ENCODE measurements around the gene MYO1E.
"Not testable (repeated sequence)": the region's sequence is repeated elsewhere in the genome, so short reads cannot be mapped to it uniquely, and the experiment has no call there.

MYO1E gene

GRCh38 chr15:59292442-59293151, 80.1 kb downstream of the MYO1E start:
- no peak for DNase-seq (ENCODE audit: low read depth in 3 of 3)

DNA sequence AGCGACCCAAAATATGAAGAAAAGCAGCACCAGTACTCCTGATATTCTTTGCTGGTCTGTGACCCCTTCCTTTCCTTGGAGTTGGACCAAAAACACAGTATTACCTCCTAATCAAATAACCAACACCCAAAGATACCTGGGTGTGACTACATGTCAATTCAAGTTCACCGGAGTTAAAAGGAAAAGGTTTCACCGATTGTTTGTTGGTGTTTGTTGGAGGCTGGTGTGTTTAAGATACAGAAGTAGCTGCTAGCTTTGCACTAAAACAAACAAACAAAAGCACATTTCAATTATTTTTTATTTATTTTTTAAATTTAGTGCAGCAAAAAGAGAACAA, 81.5 kb downstream of the MYO1E start:
- DNase-seq (ENCODE audit: low read depth in 3 of 3): no peak

- no peak for DNase-seq (ENCODE audit: low read depth in 3 of 3)
Measured at GRCh38 chr15:59290295-59291212, 82.1 kb downstream of the MYO1E start.

GRCh38 chr15:59289574-59289973, 83.1 kb downstream of the MYO1E start:
- DNase-seq (ENCODE audit: low read depth in 3 of 3): no peak

GRCh38 chr15:59283717-59284391, 88.8 kb downstream of the MYO1E start:
- no peak for DNase-seq (ENCODE audit: low read depth in 3 of 3)

DNA sequence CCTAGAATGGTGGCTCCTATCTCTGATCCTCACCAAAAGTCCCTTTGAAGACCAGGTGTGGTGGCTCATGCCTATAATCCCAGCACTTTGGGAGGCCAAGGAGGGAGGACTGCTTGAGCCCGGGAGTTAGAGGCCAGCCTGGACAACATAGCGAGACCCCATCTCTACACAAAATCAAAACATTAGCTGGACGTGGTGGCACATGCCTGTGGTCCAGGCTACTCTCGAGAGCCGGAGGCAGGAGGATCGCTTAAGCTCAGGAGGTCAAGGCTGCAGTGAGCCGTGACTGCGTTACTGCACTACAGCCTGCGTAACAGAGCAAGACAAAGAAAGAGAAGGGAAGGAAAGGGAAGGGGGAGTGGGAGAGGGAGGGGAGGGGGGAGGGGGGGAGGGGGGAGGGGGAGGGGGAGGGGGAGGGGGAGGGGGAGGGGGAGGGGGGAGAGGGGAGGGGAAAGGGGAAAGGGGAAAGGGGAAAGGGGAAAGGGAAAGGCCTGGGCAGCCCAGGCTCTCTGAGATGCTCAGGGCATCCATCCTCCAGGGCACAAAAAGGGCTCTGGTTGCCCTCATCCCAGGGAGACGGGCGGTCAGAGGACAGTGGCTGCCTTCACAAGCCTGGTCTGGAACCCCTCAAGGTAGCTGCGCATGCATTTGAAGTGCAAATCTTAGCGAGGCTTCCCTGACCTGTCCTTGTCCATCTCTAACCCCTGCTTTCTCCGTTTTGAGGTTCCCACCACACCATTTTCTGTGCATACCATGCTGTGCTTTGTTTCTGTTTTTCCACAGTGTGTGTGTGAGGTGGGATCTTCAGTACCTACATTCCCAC, 89.9 kb downstream of the MYO1E start:
- no peak for DNase-seq (ENCODE audit: low read depth in 3 of 3)

DNA sequence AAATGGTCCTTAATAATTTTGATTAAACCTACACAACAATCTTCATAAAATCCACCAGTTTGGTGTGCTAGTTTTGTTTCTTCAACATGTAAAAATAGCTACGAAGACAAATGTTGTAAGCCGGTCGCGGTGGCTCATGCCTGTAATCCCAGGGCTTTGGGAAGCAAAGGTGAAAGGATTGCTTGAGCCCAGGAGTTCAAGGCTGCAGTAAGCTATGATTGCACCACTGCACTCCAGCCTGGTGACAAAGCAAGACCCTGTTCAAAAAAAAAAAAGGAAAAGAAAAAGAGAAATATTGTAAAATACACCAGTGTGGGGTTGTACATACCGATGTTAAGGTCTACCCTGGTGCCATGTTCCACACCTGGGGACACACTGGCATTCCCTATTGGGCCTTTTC, 91.0 kb downstream of the MYO1E start:
- no peak for DNase-seq (ENCODE audit: low read depth in 3 of 3)

GRCh38 chr15:59280855-59281254, 91.8 kb downstream of the MYO1E start:
- no peak for DNase-seq (ENCODE audit: low read depth in 3 of 3)

GRCh38 chr15:59280292-59280691, 92.4 kb downstream of the MYO1E start:
- DNase-seq (ENCODE audit: low read depth in 3 of 3): not testable (repeated sequence)

- DNase-seq (ENCODE audit: low read depth in 3 of 3): no peak
Measured at GRCh38 chr15:59279023-59279422, 93.6 kb downstream of the MYO1E start.

DNA sequence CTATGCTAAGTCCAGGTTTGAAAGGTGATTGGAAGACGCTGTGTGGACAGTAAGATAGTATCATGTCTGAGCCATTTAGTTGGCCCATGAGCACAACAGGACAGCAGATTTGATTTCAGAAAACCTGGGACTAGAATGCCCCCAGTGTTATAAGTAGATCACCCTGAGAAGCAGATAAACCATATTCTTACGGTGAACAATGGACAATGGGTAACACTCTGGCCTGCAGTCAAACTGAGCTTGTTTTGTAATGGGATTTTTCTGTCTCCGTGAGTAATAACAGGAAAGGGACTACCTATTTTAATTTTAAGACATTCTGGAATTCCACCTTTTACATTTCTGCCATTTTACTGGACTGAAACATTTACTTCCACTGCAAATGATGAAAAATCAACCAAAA, 94.6 kb downstream of the MYO1E start:
- no peak for DNase-seq (ENCODE audit: low read depth in 3 of 3)

- DNase-seq (ENCODE audit: low read depth in 3 of 3): no peak
Measured at GRCh38 chr15:59276225-59277178, 96.2 kb downstream of the MYO1E start.

GRCh38 chr15:59274126-59274970, 98.3 kb downstream of the MYO1E start:
- no peak for DNase-seq (ENCODE audit: low read depth in 3 of 3)

DNA sequence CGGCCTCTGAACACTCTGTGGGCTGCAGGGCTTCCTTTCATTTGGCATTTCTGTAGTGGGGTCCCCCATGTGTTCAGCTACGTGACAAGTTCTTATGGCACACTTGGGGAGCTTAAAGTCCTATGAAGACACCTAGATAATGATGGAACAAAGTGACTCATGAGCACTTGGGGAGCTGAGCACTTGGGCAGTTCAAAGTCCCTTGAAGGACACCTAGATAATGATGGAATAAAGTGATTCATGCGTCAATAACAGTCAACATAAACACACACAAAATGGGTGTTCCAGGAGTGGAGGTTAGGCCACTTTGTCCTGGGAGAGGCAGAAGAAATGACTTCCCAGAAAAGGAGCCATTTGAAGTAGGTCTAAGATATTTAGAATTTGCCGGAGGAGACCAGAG, 99.4 kb downstream of the MYO1E start:
- DNase-seq (ENCODE audit: low read depth in 3 of 3): no peak

- DNase-seq (ENCODE audit: low read depth in 3 of 3): no peak
Measured at GRCh38 chr15:59271595-59272201, 101.0 kb downstream of the MYO1E start.

DNA sequence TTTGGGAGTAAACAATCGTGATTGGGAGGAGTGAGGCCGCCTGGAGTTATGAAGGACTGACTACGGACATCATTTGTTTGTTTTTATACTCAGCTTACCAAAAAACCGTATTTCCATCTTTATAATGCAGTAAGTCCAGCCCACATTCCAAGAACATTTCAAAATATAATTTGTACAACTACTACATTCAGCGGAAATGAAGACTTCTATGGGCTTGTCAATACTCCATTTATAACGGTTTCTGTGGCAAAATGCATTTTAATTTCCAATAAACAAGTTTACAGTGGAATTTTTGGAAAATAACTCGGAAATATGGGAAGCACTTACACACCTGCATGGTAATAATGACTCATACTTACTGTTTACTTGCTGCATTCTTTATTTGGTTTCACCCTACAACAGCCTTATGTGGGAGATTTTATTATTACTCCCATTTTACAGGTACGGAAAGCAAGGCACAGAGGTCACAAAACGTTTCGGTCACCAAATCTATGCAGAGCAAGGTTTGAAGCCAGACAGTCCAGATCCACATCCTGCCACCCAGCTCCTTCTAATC, 103.7 kb downstream of the MYO1E start:
- no peak for DNase-seq (ENCODE audit: low read depth in 3 of 3)

DNA sequence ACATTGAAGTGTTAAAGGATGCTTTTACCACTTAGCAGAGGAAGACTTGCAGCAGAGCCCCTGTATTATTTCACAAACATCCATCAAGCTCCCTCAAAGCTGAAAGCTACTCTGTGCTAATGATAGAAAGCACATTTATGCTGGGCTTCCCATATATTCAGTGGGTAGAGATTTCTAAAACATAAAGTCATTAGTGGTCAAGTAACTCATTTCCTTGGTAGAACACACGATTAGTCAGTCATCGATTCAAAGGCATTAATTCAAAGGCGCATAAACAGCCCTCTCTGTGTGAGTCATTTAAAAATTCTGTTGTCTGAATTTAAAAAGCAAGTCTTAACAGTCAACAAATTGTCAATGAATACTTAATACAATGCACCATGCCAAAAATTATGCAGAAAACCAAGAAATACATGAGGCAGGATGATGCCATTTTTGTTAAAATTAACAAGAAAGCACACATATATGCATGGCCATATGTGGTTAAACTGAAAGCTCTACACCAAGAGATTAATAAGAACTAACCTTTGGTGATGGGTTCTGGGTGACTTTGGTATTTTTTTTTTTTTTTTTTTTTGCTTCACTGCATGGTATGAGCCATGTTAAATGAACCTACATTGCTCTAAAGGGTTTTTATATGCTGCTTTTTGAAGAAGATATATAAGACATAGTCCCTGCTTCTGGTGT, 104.4 kb downstream of the MYO1E start:
- no peak for DNase-seq (ENCODE audit: low read depth in 3 of 3)

DNA sequence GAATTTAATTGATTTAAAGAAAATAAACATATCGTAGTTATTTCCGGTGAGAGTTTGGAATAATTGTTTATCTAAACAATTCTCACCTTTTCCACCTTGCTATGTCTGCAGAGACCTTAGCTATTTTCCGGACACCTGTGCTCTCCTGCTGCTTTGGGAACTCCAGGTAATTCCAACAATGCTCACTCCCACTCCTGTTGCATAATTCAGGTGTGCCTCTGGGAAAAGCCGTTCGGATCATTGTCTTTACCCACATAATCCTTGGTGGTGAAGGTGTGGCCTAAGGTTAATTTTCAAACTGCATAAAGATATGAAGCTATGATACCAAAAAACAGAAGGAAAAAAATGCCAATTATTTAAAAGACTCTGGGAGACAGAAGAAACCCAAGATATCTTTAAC, 106.6 kb downstream of the MYO1E start:
- no peak for DNase-seq (ENCODE audit: low read depth in 3 of 3)

Measured in stimulated activated CD4-positive, alpha-beta T cell treated with anti-CD3 and anti-CD28 coated beads, TNF-alpha, amount 100 ng/mL, for 4 hours (primary cell).